Keratinocyte (primary cell): ENCODE measurements around the gene GFI1. TPM values are rescaled to one million over a fixed set of nuclear protein-coding genes. Genes with fewer than 3 reads are reported as not detected.

ENCODE experiments used
- DNase-seq: peaks from one replicate; pipeline ENCODE4 v3.0.0-alpha.2; 2011; ENCODE audit warnings: low read depth, missing footprints, low spot score
- FAIRE-seq: peaks from 2 replicates; lab custom pipeline; 2011; peaks lifted over from hg19 to GRCh38; lab: Jason Lieb, UNC
- H2AFZ ChIP-seq: 2 replicates; pipeline ENCODE4 v1.6.0; 2012; ENCODE audit warnings: low read length, control low read depth, inconsistent platforms; ENCODE audit not compliant: control insufficient read depth
- H3K27ac ChIP-seq: 2 replicates; pipeline ENCODE4 v1.5.1; 2011; ENCODE audit warnings: low read length; ENCODE audit not compliant: control insufficient read depth, insufficient read depth
- H3K27me3 ChIP-seq: 3 replicates; pipeline ENCODE4 v1.6.0; 2011; ENCODE audit warnings: low read length; ENCODE audit not compliant: control insufficient read depth, insufficient read depth; ENCODE audit errors: extremely low read depth
- H3K36me3 ChIP-seq, 2 experiments: 2 replicates in 1 of 2; 3 replicates in 1 of 2; pipeline ENCODE4 v1.5.1; 2011; ENCODE audit warnings: low read length in 2 of 2, mild to moderate bottlenecking in 1 of 2; ENCODE audit not compliant: control insufficient read depth in 2 of 2, insufficient read depth in 2 of 2; ENCODE audit errors: extremely low read depth in 1 of 2
- H3K4me1 ChIP-seq: 3 replicates; pipeline ENCODE4 v1.5.1; 2011; ENCODE audit warnings: low read length; ENCODE audit not compliant: control insufficient read depth, insufficient read depth; ENCODE audit errors: extremely low read depth
- H3K4me2 ChIP-seq: 3 replicates; pipeline ENCODE4 v1.6.0; 2011; ENCODE audit warnings: low read depth, low read length; ENCODE audit not compliant: control insufficient read depth, insufficient read depth; ENCODE audit errors: extremely low read depth
- H3K4me3 ChIP-seq, 3 experiments: fragments of 200-600 bp in 1 of 3; sonication (generic) in 1 of 3; 2 replicates in 2 of 3; 3 replicates in 1 of 3; pipeline ENCODE4 v1.5.1; 2011 to 2016; ENCODE audit warnings: low read length in 3 of 3, mild to moderate bottlenecking in 3 of 3, control low read depth in 2 of 3, inconsistent platforms in 1 of 3, low read depth in 1 of 3, mixed read lengths in 1 of 3, mixed run types in 1 of 3, moderate library complexity in 1 of 3; ENCODE audit not compliant: control insufficient read depth in 2 of 3, insufficient read depth in 2 of 3; ENCODE audit errors: extremely low read depth in 1 of 3
- H3K79me2 ChIP-seq: 2 replicates; pipeline ENCODE4 v1.6.0; 2012; ENCODE audit warnings: low read length; ENCODE audit not compliant: control insufficient read depth, insufficient read depth
- H3K9ac ChIP-seq: 3 replicates; pipeline ENCODE4 v1.6.0; 2011; ENCODE audit warnings: low read length; ENCODE audit not compliant: control insufficient read depth, insufficient read depth; ENCODE audit errors: extremely low read depth
- H3K9me1 ChIP-seq: 3 replicates; pipeline ENCODE4 v1.6.0; 2011; ENCODE audit warnings: low read length; ENCODE audit not compliant: control insufficient read depth, insufficient read depth; ENCODE audit errors: extremely low read depth
- H3K9me3 ChIP-seq: 2 replicates; pipeline ENCODE4 v1.5.1; 2012; ENCODE audit warnings: low read depth, low read length; ENCODE audit not compliant: control insufficient read depth
- H4K20me1 ChIP-seq: 3 replicates; pipeline ENCODE4 v1.6.0; 2011; ENCODE audit warnings: low read length; ENCODE audit not compliant: control insufficient read depth, insufficient read depth; ENCODE audit errors: extremely low read depth
- CTCF ChIP-seq, 3 experiments: IDR thresholded peaks in 1 of 3; conservative IDR thresholded peaks in 1 of 3; optimal IDR thresholded peaks in 1 of 3; 2 replicates in 2 of 3; 3 replicates in 1 of 3; pipeline versions ENCODE3 to v1.5.1; 2011; ENCODE audit warnings: low read length in 3 of 3, mild to moderate bottlenecking in 3 of 3, moderate library complexity in 2 of 3, control low read depth in 1 of 3, inconsistent platforms in 1 of 3; ENCODE audit not compliant: insufficient read depth in 2 of 3; ENCODE audit errors: extremely low read depth in 1 of 3
- EZH2 ChIP-seq: IDR thresholded peaks from one replicate; pipeline ENCODE4 v1.6.1; 2012; ENCODE audit warnings: inconsistent platforms, mild to moderate bottlenecking, low read length, moderate library complexity
- dilution Hi-C: fragments of 300-500 bp; cut with MboI; formaldehyde crosslinking; loops from one replicate; pipeline ENCODE4 v1.7.0; 2020; ENCODE audit warnings: low sequenced_read_pairs; ENCODE audit not compliant: extremely low pct_ligation_motif_present
- polyA plus RNA-seq, 5 experiments: library from polyadenylated mRNA; depleted of rRNA in 3 of 5; stranded (reverse) in 3 of 5; stranded (forward) in 1 of 5; unstranded in 1 of 5; fragments of >200 nt; gene quantifications; 1 replicate in 1 of 5; 2 replicates in 3 of 5; 3 replicates in 1 of 5; pipeline versions ENCODE4 v1.2.1 to v1.2.3, GENCODE V29; 2011 to 2012; ENCODE audit warnings: missing spikeins in 2 of 5, low read depth in 1 of 5, low replicate concordance in 1 of 5

Gene GFI1
- polyA plus RNA-seq, 1 donor (not counting 4 experiments of a cell fraction or from before 2014, with no cell fraction given) = 0.17 TPM

- Histone ChIP-seq H3K4me1 (peaks cover 8% of the 10 kb centered on the region), H3K9me3 (no peaks in the 10 kb centered on the region), H3K27ac (no peak overlapping the region), H3K9ac (no peak overlapping the region), H3K27me3 (no peaks in the 10 kb centered on the region), H3K4me2 (peak overlapping the region; percentile 53), H4K20me1 (no peaks in the 10 kb centered on the region), H3K9me1 (no peaks in the 10 kb centered on the region), H3K79me2 (no peaks in the 10 kb centered on the region), H3K4me3 (no peak overlapping the region), H2AFZ (peak overlapping the region; percentile 55), H3K36me3 (no peaks in the 10 kb centered on the region)
- dilution Hi-C loops = no loop called here
- DNase-seq (no peak), FAIRE-seq (no peak)
- TF ChIP-seq EZH2 (no peak), CTCF (optimal IDR thresholded peaks at IDR 0.05 in 1 of 3, IDR thresholded peaks at IDR 0.05 in 1 of 3, conservative IDR thresholded peaks at IDR 0.05 in 1 of 3; ENCODE audit: extremely low read depth in 1 of 3, insufficient read depth in 2 of 3, low read length in 3 of 3) (no peak)
Observed at GRCh38 chr1:92442351-92442750, 44.4 kb downstream of the GFI1 start.

- H3K9me3 ChIP-seq = no peaks in the 10 kb centered on the region
Observed at GRCh38 chr1:92441697-92442342, 44.9 kb downstream of the GFI1 start.

More at GRCh38 chr1:92441697-92442342, 44.9 kb downstream of the GFI1 start:
- Histone ChIP-seq H3K79me2 (no peaks in the 10 kb centered on the region), H3K9me1 (no peaks in the 10 kb centered on the region), H3K4me1 (peaks cover 6% of the 10 kb centered on the region), H3K9ac (peak overlapping the region; percentile 41), H3K27ac (no peak overlapping the region), H4K20me1 (no peaks in the 10 kb centered on the region), H3K4me2 (peak overlapping the region; percentile 53), H3K36me3 (no peaks in the 10 kb centered on the region), H3K4me3 (peak overlapping the region in 1 of 3 experiments; percentile 53), H2AFZ (peak overlapping the region; percentile 71), H3K27me3 (no peaks in the 10 kb centered on the region)
- TF ChIP-seq CTCF (optimal IDR thresholded peaks at IDR 0.05 in 1 of 3, IDR thresholded peaks at IDR 0.05 in 1 of 3, conservative IDR thresholded peaks at IDR 0.05 in 1 of 3; ENCODE audit: extremely low read depth in 1 of 3, insufficient read depth in 2 of 3, low read length in 3 of 3) (no peak), EZH2 (no peak)
- DNase-seq = no peak
- dilution Hi-C loops = no loop called here
- FAIRE-seq = no peak
